GM21529 (cell line): ENCODE data around the gene ZNF616.

Experiments
- ATAC-seq: cut with Tn5 transposase; IDR thresholded peaks from one replicate; pipeline ENCODE4 v1.9.1; 2021; ENCODE audit not compliant: unreplicated experiment

ZNF616 gene

DNA sequence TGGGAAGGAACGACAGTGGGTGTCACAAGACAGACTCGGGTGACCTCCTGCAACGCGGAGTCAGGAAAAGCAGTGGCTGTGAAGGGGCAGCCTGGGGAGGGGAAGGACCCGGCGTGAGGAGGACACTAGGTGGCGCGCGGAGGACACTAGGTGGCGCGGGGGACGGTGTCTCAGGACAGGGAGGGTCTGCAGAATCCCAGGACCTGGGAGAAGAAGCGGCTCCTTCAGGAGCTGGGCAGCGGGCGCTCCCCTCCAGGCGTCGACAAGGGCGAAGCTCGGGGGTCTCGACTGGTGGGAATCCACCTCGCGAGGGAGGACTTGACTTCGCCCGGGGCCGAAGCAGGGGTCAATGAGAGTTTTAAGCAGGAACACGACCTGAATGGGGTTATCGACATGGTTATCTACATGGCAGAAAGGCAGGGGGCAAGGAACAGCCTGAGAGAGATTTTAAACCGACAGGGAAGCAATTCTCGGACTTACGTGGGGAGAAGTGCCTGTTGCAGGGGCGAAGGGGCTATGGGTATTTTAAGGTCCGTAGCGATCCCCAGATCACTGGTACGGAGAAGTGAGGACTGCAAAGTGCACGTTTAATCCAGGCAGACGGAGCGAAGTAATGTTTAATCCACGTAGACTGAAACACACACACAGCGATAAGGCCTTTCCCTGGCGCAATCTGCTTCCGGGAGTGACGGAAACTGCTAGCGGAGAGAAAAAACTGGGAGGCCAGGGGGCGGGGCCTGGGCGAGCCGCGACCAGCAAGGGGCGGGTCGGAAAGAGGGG is at the start of gene ZNF616:
TSS of gene ZNF616 (minus strand) at position 687 of the 780 bp plus-strand sequence. CDS start 9,426 bp downstream, outside the sequence.
- peak; percentile 75 for ATAC-seq

DNA sequence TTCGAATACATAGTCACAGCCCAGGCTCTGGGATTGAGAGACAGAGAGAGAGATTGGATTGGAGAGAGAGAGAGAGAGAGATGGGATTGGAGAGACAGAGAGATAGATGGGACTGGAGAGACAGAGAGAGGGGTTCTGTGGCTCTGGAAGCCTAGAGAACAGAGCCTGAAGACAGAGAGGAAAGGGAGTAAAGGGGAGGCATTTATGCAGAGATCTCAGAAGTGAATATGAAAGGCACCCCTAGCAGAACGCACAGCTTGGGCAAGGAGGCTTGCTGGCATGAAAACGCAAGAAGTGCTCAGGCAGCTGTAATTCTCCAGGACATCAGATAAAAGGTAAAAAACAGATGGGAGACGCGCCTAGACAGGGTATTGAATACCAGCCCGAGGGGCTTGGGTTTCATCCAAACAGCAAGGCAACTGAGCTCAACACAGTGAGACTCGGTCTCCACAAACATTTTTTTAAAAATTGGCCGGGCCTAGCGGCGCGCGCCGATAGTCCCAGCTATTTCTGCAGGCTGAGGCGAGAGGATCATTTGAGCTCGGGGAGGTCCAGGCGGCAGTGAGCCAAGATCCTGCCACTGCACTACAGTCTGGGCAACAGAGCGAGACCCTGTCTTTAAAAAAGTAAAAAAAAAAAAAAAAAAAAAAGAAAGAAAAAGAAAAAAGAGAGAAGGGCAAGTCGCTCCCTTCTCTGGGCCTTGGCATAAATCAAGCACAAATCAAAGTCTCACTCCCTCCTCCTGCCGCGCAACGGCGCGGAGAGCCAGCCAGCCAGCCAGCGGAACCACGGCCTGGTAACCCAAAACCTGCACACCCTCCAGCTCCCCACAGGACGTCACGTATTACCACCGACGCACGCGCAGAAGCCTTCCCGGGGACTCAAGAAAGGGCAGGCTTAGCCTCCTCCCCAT is 49.3 kb upstream of the ZNF616 start:
- peak; percentile 2 for ATAC-seq

DNA sequence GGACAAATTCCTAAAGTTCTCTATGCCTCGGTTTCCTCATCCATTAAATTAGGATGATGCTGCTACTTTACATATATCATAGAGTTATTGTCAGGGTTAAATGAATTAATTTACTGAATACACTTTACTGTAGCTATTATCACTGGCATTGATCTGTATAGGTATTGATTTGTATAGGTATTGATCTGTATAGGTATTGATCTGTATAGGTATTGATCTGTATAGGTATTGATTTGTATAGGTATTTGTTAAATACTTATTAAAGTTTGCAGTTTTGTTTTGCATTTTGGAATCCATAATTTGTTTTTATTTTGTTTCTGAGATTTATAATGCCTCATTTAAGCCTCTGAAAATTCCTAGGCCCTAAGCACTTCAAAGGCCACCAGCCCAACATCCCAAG is 47.7 kb upstream of the ZNF616 start:
- no peak for ATAC-seq

DNA sequence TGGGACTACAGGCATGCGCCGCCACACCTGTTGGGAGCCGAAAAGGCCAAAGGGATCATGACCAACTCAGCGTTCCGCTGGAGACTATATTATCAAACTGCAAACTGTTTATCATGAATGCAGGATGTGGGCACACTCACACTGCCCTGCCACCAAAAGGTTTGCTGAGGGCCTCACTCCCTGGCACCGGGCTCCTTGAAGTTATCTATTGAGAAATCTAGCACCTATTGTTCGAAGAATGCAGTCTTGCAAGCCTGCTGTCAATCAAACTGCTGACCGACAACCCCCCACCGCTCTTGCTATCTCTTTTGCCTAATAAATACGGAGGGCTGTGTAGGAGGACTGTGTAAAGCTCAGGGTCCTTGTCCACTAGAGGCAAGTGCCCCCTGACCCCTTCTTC is 36.8 kb upstream of the ZNF616 start:
- ATAC-seq = no peak

DNA sequence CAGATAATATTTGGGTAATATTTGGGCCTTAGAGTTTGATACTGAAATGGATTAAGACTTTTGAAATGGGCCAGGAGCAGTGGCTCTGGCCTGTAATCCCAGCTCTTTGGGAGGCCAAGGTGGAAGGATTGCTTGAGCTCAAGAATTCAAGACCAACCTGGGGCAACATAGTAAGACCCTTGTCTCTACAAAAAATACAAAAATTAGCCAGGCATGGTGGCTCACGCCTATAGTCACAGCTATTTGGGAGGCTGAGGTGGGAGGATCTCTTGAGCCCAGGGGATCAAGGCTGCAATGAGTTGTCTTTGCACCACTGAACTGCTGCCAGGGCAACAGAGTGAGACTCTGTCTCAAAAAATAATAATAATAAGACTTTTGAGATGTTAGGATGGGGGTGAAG is 32.6 kb upstream of the ZNF616 start:
- no peak for ATAC-seq

DNA sequence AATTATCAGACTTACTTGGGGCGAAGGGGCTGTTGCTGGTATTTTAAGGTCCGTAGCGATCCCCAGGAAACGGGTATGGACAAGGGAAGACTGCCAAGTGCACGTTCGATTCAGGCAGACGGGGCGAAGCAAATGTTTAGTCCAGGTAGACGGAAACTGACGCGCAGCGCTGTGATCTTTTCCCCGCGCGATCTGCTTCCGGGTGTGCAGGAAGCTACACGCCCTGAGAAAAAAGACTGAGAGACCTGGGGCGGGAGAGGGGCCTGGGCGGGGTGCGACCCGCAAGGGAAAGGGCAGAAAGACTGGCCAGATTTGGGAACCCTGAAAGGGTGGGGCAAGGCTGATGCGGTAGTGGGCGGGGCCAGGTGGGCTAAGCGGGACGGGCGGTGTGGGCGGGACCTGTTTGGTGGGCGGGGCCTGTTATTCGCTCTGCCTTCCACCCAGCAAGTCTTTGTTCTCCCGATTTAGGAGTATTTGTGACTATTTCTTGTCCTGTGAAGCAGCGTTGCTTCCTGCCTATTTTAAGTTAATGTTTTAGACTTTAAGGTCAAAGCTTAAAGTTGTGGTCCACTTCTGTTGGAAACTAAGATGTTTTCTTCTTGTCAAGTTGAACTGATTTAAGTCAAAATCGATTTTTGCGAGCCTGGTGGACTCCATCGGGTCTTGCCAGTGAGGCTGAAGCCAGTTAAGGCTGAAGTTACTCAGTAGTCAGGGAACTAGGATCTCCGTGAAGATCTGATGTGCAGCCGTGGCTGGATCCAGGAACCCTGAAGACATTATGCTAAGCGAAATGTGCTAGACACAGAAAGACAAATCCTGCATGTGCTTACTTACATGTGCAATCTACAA is 31.8 kb upstream of the ZNF616 start, which contains the start of gene ZNF836:
TSS of gene ZNF836 (minus strand) at position 301 of the 849 bp plus-strand sequence. CDS start 3,549 bp downstream, outside the sequence.
- peak; percentile 65 for ATAC-seq

DNA sequence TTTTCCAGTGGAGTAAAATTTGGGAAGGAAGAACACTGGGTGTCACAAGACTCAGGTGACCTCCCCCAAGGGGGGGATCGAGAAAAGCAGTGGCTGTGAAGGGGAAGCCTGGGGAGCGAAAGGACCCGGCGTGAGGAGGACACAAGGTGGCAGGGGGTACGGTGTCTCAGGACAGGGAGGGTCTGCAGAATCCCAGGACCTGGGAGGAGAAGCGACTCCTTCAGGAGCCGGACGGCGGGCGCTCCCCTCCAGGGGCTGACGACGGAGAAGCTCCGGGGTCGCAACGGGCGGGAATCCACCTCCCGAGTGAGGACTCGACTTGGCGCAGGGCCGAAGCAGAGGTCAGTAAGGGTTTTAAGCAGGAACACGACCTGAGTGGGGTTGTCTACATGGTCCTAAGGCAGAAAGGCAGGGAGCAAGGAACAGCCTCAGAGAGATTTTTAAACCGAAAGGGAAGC is 31.2 kb upstream of the ZNF616 start:
- peak; percentile 17 for ATAC-seq

DNA sequence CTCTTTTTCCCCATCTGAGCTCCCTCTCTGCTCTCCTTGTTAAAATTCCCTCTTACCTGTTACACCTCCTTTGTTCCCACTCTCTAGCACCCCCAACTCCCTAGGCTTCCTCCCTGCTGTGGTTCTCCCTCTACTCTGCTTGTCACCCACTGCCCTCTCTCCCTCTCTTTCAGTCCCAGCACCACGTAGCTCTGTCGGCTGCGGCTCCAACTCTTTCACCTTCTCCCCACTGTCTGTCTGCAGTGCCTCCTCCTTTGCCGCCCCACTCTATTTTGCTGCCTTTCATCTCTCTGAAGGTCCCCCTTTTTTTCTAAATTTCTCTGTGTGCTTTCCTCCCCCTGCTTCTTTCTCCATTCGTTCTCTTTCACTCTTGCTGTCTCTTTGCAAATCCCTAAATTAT is 30.6 kb upstream of the ZNF616 start:
- no peak for ATAC-seq

DNA sequence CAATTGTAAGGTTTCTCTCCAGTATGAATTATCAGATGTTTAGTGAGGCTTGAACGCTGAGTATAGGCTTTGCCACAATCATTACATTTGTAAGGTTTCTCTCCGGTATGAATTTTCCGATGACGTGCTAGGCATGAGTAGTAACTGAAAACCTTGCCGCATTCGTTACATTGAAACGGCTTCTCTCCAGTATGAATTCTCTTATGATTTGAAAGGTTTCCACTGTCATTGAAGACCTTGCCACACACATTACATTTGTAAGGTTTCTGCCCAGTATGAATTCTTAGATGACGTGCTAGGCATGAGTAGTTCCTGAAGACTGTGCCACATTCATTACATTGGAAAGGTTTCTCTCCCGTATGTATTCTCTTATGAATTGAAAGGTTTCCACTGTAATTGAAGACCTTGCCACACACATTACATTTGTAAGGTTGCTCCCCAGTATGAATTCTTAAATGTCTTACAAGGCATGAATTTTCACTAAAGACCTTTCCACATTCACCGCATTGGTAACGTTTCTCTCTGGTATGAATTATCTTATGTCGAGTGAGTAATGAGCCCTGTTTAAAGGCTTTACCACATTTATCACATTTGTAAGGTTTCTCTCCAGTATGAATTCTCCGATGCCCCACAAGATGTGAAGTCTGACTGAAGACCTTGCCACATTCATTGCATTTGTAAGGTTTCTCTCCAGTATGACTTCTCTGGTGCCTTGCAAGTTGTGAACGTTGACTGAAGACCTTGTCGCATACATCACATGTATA is 16.0 kb upstream of the ZNF616 start:
- no peak for ATAC-seq

DNA sequence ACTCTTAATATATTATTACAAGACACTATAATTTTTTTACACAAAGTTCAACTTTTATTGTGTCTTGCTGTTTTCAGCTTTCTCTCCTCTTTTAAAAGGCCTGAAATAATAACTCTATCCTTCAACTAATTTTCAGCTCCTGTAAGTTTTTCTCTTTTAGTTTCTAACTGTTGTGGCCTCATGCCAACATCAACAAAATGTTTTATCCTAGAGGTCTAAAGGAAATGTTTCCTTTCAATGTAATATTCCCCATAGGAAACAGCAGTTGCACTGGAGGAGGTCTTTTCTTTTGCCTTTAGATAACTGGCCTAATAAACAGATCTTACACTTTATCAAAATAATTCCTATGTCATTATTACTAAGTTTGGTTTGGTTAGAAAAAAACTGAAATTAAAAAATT is 8.5 kb upstream of the ZNF616 start:
- no peak for ATAC-seq

DNA sequence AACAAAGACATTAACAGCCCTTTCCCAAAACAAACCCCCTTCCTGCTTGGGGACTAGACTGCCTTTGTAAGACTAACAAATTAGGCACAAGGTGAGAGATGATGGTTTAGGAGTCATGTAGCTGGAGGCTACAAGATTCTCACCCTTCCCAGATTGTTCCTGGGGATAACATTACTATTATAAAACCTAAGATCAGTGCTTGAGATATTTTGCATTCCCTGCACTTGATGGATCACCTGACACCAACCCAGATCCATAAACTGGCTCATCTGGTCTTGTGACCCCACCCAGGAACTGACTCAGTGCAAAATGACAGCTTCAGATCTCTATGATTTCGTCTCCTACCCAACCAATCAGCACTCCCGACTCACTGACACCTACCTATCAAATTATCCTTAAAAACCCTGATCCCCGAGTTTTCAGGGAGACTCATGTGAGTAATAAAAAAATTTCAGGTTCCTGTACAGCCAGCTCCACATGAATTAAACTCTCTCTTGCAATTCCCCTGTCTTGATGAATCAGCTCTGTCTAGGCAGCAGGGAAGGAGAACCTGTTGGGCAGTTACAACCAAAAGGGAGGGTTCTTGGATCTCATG is 2.4 kb upstream of the ZNF616 start:
- ATAC-seq = no peak

DNA sequence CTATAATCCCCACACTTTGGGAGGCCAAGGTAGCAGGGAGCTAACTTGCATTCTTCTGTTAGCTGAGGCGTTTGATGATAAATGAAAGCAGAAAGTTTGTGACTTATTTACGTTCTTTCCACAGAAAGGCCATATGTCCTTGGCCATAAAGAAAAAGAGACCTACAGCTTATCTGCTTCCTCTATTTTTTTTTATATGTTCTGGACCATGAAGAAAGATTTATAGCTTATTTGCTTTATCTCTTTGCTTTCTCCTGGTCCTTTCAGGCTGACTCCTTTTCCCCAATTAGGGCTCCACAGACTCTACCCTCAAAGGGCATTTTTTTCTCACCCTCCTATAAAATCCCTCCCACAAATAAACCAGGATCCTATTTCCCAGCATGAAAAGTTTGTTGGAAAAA is 1.5 kb upstream of the ZNF616 start:
- ATAC-seq = no peak

DNA sequence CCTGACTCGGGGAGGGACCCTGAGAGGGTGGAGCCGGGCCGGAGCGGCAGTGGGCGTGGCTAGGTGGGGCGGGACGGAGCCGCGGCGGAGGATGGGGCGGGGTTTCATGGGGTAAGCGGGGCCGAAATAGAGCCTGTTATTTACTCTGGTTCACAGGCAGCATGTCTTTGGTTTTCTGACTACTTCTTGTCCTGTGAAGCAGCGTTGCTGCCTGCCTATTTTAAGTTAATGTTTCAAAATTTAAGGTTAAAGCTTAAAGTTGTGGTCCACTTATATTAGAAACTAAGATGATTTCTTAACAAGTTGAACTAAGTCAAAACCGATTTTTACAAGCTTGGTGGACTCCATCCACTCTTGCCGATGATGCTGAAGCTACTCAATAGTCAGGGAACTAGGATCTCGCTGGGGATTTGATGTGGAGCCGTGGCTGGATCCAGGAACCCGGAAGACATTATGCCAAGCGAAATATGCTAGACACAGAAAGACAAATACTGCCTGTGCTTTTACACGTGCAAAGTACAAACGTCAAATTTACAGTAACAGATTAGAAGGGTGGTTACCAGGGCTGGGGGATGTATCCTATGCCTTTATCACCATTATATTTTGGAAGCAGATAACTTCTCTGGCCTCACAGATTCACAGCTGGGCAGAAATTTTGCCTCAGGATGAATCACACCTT is 433 bp upstream of the ZNF616 start:
- ATAC-seq = peak; percentile 88

DNA sequence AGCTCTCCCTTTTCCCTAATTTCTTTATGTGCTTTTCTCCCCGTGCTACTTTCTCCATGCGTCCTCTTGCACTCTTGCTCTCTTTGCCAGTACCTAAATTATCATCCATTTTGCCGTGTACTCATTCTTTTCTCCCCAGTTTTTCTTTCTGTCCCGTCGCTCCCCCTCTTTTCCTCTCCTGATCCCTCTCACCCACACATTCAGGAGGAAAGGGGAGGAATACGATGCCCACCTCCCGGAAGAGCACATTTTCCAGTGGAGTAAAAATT is 821 bp downstream of the ZNF616 start:
- ATAC-seq = no peak

DNA sequence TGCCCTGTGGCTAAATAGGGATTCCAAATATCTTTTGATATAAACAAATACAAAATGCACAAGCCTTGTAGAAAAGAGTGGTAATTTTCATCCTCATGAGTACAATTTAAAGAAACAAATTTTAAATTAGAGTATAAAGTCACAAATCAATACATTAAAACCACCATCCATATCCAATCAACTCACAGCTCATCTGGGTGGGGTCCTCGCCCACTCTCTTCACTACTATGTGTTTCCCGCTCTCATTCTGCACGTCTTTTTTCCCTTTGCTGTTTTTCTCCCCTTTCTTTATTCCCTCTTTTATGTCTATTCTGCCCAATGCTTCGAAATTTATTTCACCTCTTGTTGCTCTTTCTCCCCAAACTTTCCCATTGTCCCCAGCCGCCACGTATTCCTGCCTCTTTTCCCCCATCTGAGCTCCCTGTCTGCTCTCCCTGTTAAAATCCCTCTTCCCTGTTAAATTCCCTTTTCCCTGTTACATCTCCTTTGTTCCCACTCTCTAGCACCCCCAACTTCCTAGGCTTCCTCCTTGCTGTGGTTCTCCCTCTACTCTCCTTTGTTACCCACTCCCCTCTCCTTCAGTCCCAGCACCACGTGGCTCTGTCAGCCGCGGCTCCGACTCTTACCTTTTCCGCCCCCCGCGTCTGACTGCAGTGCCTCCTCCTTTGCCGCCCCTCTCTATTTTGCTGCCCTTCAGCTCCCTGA is 1.3 kb downstream of the ZNF616 start:
- no peak for ATAC-seq

DNA sequence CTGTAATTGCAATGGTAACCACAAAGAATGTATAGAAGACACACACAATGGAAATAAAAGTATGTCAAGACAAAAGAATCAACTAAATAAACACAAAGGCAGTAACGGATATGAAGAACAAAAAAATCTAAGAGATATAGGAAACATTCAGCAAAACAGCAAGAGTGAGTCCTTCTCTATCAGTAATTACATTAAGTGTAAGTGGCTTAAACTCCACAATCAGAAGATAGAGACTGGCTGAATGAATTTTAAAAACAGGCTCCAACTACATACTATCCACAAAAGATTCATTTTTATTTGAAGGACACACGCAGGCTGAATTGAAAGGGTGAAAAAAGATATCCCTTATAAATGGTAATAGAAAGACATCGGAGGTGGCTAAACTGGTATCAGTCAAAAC is 19.5 kb downstream of the ZNF616 start:
- no peak for ATAC-seq

DNA sequence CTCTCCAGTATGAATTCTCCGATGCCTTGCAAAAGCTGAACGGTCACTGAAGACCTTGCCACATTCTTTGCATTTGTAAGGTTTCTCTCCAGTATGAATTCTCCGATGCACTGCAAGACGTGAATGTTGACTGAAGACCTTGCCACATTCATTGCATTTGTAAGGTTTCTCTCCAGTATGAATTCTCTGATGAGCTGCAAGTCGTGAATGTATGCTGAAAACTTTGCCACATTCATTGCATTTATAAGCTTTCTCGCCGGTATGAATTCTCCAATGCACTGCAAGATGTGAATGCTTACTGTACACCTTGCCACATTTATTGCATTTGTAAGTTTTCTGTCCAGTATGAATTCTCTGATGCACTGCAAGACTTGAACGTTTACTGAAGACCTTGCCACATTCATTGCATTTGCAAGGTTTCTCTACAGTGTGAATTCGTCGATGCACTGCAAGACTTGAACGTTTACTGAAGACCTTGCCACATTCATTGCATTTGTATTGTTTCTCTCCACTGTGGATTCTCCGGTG is 24.1 kb downstream of the ZNF616 start:
- ATAC-seq = no peak

DNA sequence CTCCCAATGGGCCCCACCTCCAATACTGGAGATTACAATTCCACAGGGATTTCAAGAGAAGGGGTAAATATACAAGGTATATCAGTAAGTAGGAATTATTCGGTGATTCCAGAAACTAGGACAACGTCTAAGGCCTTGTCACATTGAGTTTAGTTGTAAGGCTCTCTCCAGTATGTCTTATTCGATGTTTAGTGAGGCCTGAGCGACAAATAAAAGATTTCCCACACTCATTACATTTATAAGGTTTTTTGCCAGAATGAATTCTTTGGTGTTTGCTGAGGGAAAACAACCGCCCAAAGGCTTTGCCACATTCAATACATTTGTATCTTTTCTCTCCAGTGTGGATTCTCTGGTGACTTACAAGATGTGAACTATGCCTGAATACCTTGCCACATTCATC is 25.0 kb downstream of the ZNF616 start:
- no peak for ATAC-seq

DNA sequence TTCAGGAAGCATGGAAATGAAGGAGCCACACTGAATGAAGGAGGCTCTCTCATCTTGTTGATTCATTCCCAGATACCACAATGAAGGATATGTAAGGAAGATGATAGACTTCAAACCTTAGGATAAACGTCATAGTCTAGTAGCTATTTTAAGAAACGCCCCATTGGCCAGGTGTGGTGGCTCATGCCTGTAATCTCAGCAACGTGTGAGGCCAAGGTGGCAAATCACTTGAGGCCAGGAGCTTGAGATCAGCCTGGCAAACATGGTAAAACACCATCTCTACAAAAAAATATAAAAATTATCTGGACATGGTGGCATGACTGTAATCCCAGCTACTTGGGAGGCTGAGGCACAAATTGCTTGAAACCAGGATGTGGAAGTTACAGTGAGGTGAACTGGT is 27.1 kb downstream of the ZNF616 start:
- no peak for ATAC-seq
